Neural crest cell (in vitro differentiated cells): ENCODE measurements around the gene CDKN1C. TPM values are rescaled to one million over a fixed set of nuclear protein-coding genes. Genes with fewer than 3 reads are reported as not detected.
A peak's percentile ranks its signal among the peaks of the same experiment; 100 is the strongest.

ENCODE experiments used
- DNase-seq: peaks from one replicate; pipeline ENCODE4 v3.0.0; 2021; ENCODE audit warnings: low read depth, mixed read lengths, low spot score
- H3K27ac Mint-ChIP-seq: one replicate; pipeline ENCODE4 v1.8.0; 2021; ENCODE audit warnings: mild to moderate bottlenecking, mixed read lengths; ENCODE audit not compliant: unreplicated experiment
- H3K27me3 Mint-ChIP-seq: 2 replicates; pipeline ENCODE4 v1.8.0; 2021; ENCODE audit warnings: low read depth, mild to moderate bottlenecking, mixed read lengths
- H3K36me3 Mint-ChIP-seq: 2 replicates; pipeline ENCODE4 v1.8.0; 2021; ENCODE audit warnings: low read depth, mild to moderate bottlenecking, mixed read lengths
- H3K4me1 Mint-ChIP-seq: 2 replicates; pipeline ENCODE4 v1.8.0; 2021; ENCODE audit warnings: mixed read lengths
- H3K4me3 Mint-ChIP-seq: one replicate; pipeline ENCODE4 v1.8.0; 2021; ENCODE audit warnings: mild to moderate bottlenecking, mixed read lengths
- H3K9me3 Mint-ChIP-seq: 2 replicates; pipeline ENCODE4 v1.8.0; 2021; ENCODE audit warnings: mixed read lengths
- total RNA-seq: library from RNA; stranded (reverse); gene quantifications from 2 replicates; pipeline ENCODE4 v1.2.1, GENCODE V29; 2021
- TF ChIP-seq, protein P1 (sequence below): fragments of 200-600 bp; sonication (generic); conservative IDR thresholded peaks from 2 replicates; pipeline ENCODE4 v1.5.0; 2021; ENCODE audit warnings: antibody characterized with exemption, mild to moderate bottlenecking

Gene CDKN1C
- total RNA-seq, 1 donor from 2014 or later = 78.3 TPM

DNA sequence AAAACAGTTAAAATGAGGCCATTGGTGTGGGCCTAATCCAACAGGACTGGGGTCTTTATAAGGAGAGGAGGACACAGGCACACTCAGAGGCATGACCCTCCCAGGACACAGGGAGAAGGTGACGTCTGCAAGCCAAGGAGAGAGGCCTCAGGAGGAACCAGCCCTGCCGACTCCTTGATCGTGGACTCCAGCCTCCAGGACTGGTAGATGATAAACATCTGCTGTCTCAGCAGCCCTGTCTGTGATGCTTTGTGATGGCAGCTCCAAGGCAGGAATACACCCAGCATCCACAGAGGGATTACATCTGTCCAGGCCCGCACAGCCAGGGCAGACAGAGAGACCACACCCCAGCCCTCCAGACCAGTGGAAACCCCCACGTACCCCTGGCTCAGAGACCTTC is 18.4 kb downstream of the CDKN1C start:
- no peak for DNase-seq
- TF ChIP-seq, protein P1, sequence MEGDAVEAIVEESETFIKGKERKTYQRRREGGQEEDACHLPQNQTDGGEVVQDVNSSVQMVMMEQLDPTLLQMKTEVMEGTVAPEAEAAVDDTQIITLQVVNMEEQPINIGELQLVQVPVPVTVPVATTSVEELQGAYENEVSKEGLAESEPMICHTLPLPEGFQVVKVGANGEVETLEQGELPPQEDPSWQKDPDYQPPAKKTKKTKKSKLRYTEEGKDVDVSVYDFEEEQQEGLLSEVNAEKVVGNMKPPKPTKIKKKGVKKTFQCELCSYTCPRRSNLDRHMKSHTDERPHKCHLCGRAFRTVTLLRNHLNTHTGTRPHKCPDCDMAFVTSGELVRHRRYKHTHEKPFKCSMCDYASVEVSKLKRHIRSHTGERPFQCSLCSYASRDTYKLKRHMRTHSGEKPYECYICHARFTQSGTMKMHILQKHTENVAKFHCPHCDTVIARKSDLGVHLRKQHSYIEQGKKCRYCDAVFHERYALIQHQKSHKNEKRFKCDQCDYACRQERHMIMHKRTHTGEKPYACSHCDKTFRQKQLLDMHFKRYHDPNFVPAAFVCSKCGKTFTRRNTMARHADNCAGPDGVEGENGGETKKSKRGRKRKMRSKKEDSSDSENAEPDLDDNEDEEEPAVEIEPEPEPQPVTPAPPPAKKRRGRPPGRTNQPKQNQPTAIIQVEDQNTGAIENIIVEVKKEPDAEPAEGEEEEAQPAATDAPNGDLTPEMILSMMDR = no peak
- Mint-ChIP-seq H3K4me3 (peak overlapping the region; percentile 59), H3K36me3 (no peaks in the 10 kb centered on the region), H3K4me1 (peaks cover 51% of the 10 kb centered on the region), H3K9me3 (no peaks in the 10 kb centered on the region), H3K27ac (no peak overlapping the region), H3K27me3 (peaks cover 58% of the 10 kb centered on the region)

DNA sequence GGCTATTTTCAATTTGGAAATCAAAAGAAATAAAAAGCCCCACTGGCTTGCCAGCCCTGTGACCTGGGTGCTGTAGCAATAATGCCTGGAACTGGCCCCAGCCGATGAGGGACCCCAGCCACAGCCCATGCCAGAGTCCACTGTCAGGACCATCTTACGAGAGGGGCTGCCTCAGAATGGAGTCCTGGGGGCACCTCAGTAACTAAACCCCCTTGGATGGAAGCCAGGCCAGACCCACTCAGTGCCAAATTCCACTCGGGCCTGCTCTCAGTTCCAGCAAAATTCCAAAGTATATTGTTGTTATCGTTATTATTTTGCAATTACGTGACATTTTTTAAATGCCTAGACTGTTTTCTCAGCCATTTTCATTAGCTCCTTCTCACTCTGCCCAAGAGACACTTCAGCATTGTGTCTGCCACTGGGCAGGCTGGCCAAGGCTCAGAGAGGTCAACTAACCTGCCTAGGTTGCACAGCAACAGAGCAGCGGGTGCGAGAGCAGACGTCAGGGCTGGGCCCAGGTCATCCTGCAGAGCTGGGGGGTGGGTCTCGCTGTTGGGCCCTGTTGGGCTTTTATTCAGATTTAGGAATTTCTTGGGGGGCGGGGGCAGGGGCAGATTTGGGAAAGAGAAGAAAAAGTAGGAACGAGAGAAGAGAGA is 19.5 kb downstream of the CDKN1C start:
- H3K9me3 Mint-ChIP-seq = no peaks in the 10 kb centered on the region
- no peak for DNase-seq
- H3K4me3 Mint-ChIP-seq = no peak overlapping the region
- TF ChIP-seq, protein P1 = no peak
- H3K4me1 Mint-ChIP-seq = peaks cover 47% of the 10 kb centered on the region
- H3K36me3 Mint-ChIP-seq = no peaks in the 10 kb centered on the region
- no peak overlapping the region for H3K27ac Mint-ChIP-seq
- peaks cover 56% of the 10 kb centered on the region for H3K27me3 Mint-ChIP-seq

DNA sequence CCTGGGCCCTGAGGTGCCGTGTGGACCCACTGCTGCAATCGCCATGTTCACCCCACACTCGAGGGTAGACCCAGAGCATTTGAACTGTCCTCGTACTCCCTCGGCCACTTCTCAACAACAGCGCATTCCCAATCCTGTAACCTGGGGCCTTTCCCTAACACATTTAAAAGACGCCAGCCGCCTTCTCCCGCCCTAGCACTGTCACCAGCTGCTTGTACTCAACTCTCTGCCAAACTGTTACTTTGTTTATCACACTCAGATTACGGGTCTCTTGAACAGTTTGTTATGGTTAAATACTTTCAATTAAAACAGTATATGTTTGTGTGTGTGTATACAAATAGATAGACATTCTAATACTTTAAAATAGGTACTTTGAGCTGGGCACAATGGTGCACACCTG is 20.7 kb downstream of the CDKN1C start:
- Mint-ChIP-seq H3K36me3 (no peaks in the 10 kb centered on the region), H3K27me3 (peaks cover 50% of the 10 kb centered on the region), H3K4me3 (peak overlapping the region; percentile 64), H3K27ac (no peak overlapping the region), H3K9me3 (no peaks in the 10 kb centered on the region), H3K4me1 (peaks cover 53% of the 10 kb centered on the region)
- TF ChIP-seq, protein P1 = no peak
- DNase-seq = no peak

DNA sequence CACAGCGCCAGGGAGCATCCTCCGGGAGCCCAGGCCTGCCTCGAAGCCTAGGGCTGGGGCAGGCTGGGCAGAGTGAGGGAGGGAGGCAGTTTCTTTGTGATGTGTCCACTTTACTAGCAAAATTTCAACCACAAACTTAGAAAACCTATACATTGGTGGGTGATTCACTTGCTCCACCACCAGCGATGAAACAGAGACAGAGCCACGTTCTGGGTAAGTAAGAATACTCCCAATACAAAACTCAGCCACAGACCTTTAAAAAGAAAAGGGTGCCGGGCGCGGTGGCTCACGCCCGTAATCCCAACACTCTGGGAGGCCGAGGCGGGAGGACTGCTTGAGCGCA is 22.3 kb downstream of the CDKN1C start:
- Mint-ChIP-seq H3K27ac (no peak overlapping the region), H3K4me1 (peaks cover 47% of the 10 kb centered on the region), H3K36me3 (no peaks in the 10 kb centered on the region), H3K27me3 (peaks cover 43% of the 10 kb centered on the region), H3K9me3 (no peaks in the 10 kb centered on the region), H3K4me3 (no peak overlapping the region)
- no peak for DNase-seq
- TF ChIP-seq, protein P1 = no peak

DNA sequence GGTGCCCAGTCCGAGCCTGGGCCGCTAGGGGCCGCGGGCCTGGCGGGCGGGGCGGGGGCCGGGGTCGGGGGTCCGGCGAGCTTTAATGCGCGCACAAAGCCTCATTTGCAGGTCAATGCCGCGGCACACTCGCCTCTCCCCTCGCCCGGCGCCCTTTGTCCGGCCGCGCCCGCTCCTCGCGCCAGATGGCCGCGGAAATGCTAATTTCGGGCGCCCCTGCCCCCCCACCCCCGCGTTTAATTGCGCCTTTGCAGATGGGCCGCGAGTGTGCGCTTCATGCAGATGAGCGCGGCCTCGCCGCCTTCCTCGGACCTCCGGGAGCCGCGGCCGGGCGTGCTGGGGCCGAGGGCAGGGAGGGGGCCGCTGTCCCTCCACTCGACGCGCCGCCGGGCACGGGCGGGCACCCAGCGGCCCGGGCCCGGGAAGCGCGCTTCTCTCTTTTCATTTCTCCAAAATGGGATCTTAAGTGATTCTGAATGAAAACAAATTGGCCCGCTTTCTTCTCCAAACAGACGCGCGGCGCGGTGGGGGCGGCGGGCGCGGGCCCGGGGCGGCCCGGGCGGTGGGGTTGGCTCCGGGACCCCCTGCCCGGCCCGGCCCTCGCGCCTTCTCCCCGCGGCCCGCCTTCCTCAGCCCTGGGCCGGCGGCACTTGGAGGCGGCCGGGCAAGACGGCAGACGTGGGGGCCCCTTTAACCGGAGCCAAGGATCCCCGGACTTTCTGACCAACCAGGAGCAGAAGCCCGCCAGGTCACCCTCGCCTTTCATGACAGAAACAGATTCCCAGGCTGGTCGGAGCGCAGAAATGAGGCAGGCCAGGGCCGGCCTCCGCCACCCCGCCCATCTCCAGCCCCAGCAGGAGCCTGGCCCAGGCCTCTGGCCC is 22.9 kb downstream of the CDKN1C start:
- no peaks in the 10 kb centered on the region for H3K9me3 Mint-ChIP-seq
- no peak overlapping the region for H3K4me3 Mint-ChIP-seq
- peaks cover 37% of the 10 kb centered on the region for H3K27me3 Mint-ChIP-seq
- peaks cover 41% of the 10 kb centered on the region for H3K4me1 Mint-ChIP-seq
- H3K36me3 Mint-ChIP-seq = no peaks in the 10 kb centered on the region
- TF ChIP-seq, protein P1 = no peak
- peak; percentile 51 for DNase-seq
- H3K27ac Mint-ChIP-seq = no peak overlapping the region
